ENCODE results near the gene ZNF69. TPM values are rescaled to one million over a fixed set of nuclear protein-coding genes. Genes with fewer than 3 reads are reported as not detected.
"Not testable (repeated sequence)": the region's sequence is repeated elsewhere in the genome, so short reads cannot be mapped to it uniquely, and the experiment has no call there.

The ZNF69 gene
- total RNA-seq, 6 experiments from 2014 or later = 6.1 to 10.0 (median 9.2) TPM

GRCh38 chr19:11861301-11861700, 26.3 kb upstream of the ZNF69 start:
- ATAC-seq (no peak), DNase-seq (no peak)
- H3K27me3 ChIP-seq = no peaks in the 10 kb centered on the region
- H3K9me3 ChIP-seq = peaks cover 0 to 4% (median 0%) of the 10 kb centered on the region in 4 donors
- no peaks in the 10 kb centered on the region for H3K4me1 ChIP-seq
- H3K4me3 ChIP-seq = no peak overlapping the region
- no peaks in the 10 kb centered on the region for H3K36me3 ChIP-seq
- intact Hi-C loops (cut with DNase I) = no loop called here
- no peak for TF ChIP-seq CTCF (IDR thresholded peaks at IDR 0.05)
- TF ChIP-seq POLR2A (IDR thresholded peaks at IDR 0.05) = no peak
- no peak overlapping the region for H3K27ac ChIP-seq
- 81% methylated on average over 2 of the region's 2 CpGs for WGBS (ENCODE audit: insufficient coverage, low coverage, low lambda C conversion rate, missing lambda C conversion rate)

GRCh38 chr19:11867766-11868165, 19.8 kb upstream of the ZNF69 start:
- H3K4me1 ChIP-seq; intact Hi-C loops (cut with DNase I); H3K27me3 ChIP-seq; ATAC-seq; H3K27ac ChIP-seq; H3K4me3 ChIP-seq; DNase-seq; H3K36me3 ChIP-seq: not testable (repeated sequence)
- 90% methylated on average over 4 of the region's 4 CpGs for WGBS (ENCODE audit: insufficient coverage, low coverage, low lambda C conversion rate, missing lambda C conversion rate)
- peaks cover 0 to 34% (median 6%) of the 10 kb centered on the region in 4 donors for H3K9me3 ChIP-seq

GRCh38 chr19:11868188-11868587, 19.4 kb upstream of the ZNF69 start:
- Histone ChIP-seq H3K27me3 (no peaks in the 10 kb centered on the region), H3K27ac (no peak overlapping the region), H3K4me3 (no peak overlapping the region), H3K9me3 (peaks cover 0 to 34% (median 6%) of the 10 kb centered on the region in 4 donors), H3K4me1 (no peaks in the 10 kb centered on the region), H3K36me3 (peaks cover 0 to 9% (median 0%) of the 10 kb centered on the region in 4 donors)
- no peak for TF ChIP-seq CTCF (IDR thresholded peaks at IDR 0.05)
- no peak for TF ChIP-seq POLR2A (IDR thresholded peaks at IDR 0.05)
- DNase-seq (no peak), ATAC-seq (no peak)
- 99% methylated on average over 8 of the region's 8 CpGs for WGBS (ENCODE audit: insufficient coverage, low coverage, low lambda C conversion rate, missing lambda C conversion rate)
- intact Hi-C loops (cut with DNase I) = no loop called here

GRCh38 chr19:11872624-11873023, 15.0 kb upstream of the ZNF69 start:
- H3K27me3 ChIP-seq = no peaks in the 10 kb centered on the region
- WGBS (ENCODE audit: insufficient coverage, low coverage, low lambda C conversion rate, missing lambda C conversion rate) = 78% methylated on average over 7 of the region's 9 CpGs
- no peak overlapping the region for H3K4me3 ChIP-seq
- DNase-seq (no peak), ATAC-seq (no peak)
- H3K4me1 ChIP-seq = no peaks in the 10 kb centered on the region
- H3K36me3 ChIP-seq = peaks cover 0 to 4% (median 0%) of the 10 kb centered on the region in 4 donors
- no peak overlapping the region for H3K27ac ChIP-seq
- peaks cover 0 to 21% (median 6%) of the 10 kb centered on the region in 4 donors for H3K9me3 ChIP-seq
- TF ChIP-seq POLR2A (IDR thresholded peaks at IDR 0.05) (no peak), CTCF (IDR thresholded peaks at IDR 0.05) (no peak)
- intact Hi-C loops (cut with DNase I) = no loop called here

- Histone ChIP-seq H3K36me3 (no peaks in the 10 kb centered on the region), H3K27me3 (no peaks in the 10 kb centered on the region), H3K27ac (no peak overlapping the region), H3K4me3 (no peak overlapping the region), H3K4me1 (no peaks in the 10 kb centered on the region), H3K9me3 (peaks cover 0 to 14% (median 5%) of the 10 kb centered on the region in 4 donors)
- no peak for DNase-seq
- intact Hi-C loops (cut with DNase I) = no loop called here
- ATAC-seq = no peak
- TF ChIP-seq CTCF (IDR thresholded peaks at IDR 0.05) (no peak), POLR2A (IDR thresholded peaks at IDR 0.05) (no peak)
- WGBS (ENCODE audit: insufficient coverage, low coverage, low lambda C conversion rate, missing lambda C conversion rate) = 20% methylated on average over 1 of the region's 1 CpG
Measured at GRCh38 chr19:11873762-11874161, 13.8 kb upstream of the ZNF69 start.
